Neural cell (in vitro differentiated cells): ENCODE data around the gene STX5. TPM values are rescaled to one million over a fixed set of nuclear protein-coding genes. Genes with fewer than 3 reads are reported as not detected.

Experiments used
- H2AFZ ChIP-seq: fragments of 200-600, 300-800 bp; sonication (generic), shearing (Covaris generic); 2 replicates; pipeline ENCODE4 v1.6.0; 2014; ENCODE audit warnings: low read depth, mild to moderate bottlenecking, antibody characterized with exemption, low read length, moderate library complexity
- H3F3A ChIP-seq: fragments of 200-600 bp; shearing (Covaris generic); 2 replicates; pipeline ENCODE4 v1.6.1; 2016; ENCODE audit warnings: mild to moderate bottlenecking, moderate library complexity, mixed read lengths, antibody characterized with exemption, low read length; ENCODE audit not compliant: insufficient read depth, poor library complexity, severe bottlenecking
- H3K27ac ChIP-seq: fragments of 200-600, 300-800 bp; sonication (generic), shearing (Covaris generic); 2 replicates; pipeline ENCODE4 v1.5.1; 2014; ENCODE audit warnings: mild to moderate bottlenecking, low read length, moderate library complexity
- H3K27me3 ChIP-seq: fragments of 300-800, 200-600 bp; sonication (generic), shearing (Covaris generic); 2 replicates; pipeline ENCODE4 v1.6.0; 2014; ENCODE audit warnings: mild to moderate bottlenecking, low read depth, low read length, moderate library complexity; ENCODE audit not compliant: insufficient read depth
- H3K36me3 ChIP-seq: fragments of 300-800, 200-600 bp; sonication (generic), shearing (Covaris generic); 2 replicates; pipeline ENCODE4 v1.5.1; 2014; ENCODE audit warnings: mild to moderate bottlenecking, antibody characterized with exemption, low read length, moderate library complexity; ENCODE audit not compliant: insufficient read depth
- H3K4me2 ChIP-seq: fragments of 300-800, 200-600 bp; sonication (generic), shearing (Covaris generic); 2 replicates; pipeline ENCODE4 v1.6.0; 2014; ENCODE audit warnings: mild to moderate bottlenecking, low read length
- H3K4me3 ChIP-seq: fragments of 300-800, 200-600 bp; sonication (generic), shearing (Covaris generic); 2 replicates; pipeline ENCODE4 v1.5.1; 2014; ENCODE audit warnings: mild to moderate bottlenecking, low read length, moderate library complexity
- H3K79me2 ChIP-seq: fragments of 200-600 bp; shearing (Covaris generic); replicated peaks from 2 replicates; pipeline ENCODE4 v1.6.0; 2014; ENCODE audit warnings: mild to moderate bottlenecking, low read length, moderate library complexity; ENCODE audit not compliant: insufficient read depth
- H3K9ac ChIP-seq: fragments of 300-800, 200-600 bp; sonication (generic), shearing (Covaris generic); 2 replicates; pipeline ENCODE4 v1.6.1; 2016; ENCODE audit warnings: mild to moderate bottlenecking, low read length, mixed read lengths
- H3K9me2 ChIP-seq: fragments of 200-600 bp; shearing (Covaris generic); 2 replicates; pipeline ENCODE4 v1.6.1; 2016; ENCODE audit warnings: mild to moderate bottlenecking, low read length, mixed read lengths; ENCODE audit not compliant: insufficient read depth
- H3K9me3 ChIP-seq: fragments of 200-600, 300-800 bp; sonication (generic), shearing (Covaris generic); 2 replicates; pipeline ENCODE4 v1.6.1; 2016; ENCODE audit warnings: mild to moderate bottlenecking, mixed run types, low read length, moderate library complexity, mixed read lengths
- H4K20me1 ChIP-seq: fragments of 200-600 bp; shearing (Covaris generic); 2 replicates; pipeline ENCODE4 v1.6.1; 2016; ENCODE audit warnings: mild to moderate bottlenecking, mixed run types; ENCODE audit not compliant: insufficient read depth
- CTCF ChIP-seq: fragments of 450-650 bp; IDR thresholded peaks from 2 replicates; pipeline ENCODE4 v1.5.1; 2014; ENCODE audit warnings: antibody characterized with exemption, mild to moderate bottlenecking, moderate library complexity; ENCODE audit not compliant: poor library complexity, severe bottlenecking
- EP300 ChIP-seq: fragments of 450-650 bp; conservative IDR thresholded peaks from 2 replicates; pipeline ENCODE4 v1.6.1; 2014; ENCODE audit warnings: antibody characterized with exemption, mild to moderate bottlenecking, moderate library complexity; ENCODE audit not compliant: poor library complexity, severe bottlenecking
- EZH2 ChIP-seq: fragments of 200-600, 300-800 bp; shearing (Covaris generic), sonication (generic); IDR thresholded peaks from 2 replicates; pipeline ENCODE4 v1.6.1; 2014; ENCODE audit warnings: antibody characterized with exemption, low read length, borderline replicate concordance, mild to moderate bottlenecking; ENCODE audit not compliant: insufficient read depth, poor library complexity, severe bottlenecking
- MXI1 ChIP-seq: fragments of 450-650 bp; conservative IDR thresholded peaks from 2 replicates; pipeline ENCODE4 v1.6.1; 2014; ENCODE audit warnings: antibody characterized with exemption, mild to moderate bottlenecking; ENCODE audit not compliant: poor library complexity, severe bottlenecking
- POLR2AphosphoS5 ChIP-seq: IDR thresholded peaks from 2 replicates; pipeline ENCODE4 v1.6.1; 2012
- RAD21 ChIP-seq: fragments of 450-650 bp; conservative IDR thresholded peaks from 2 replicates; pipeline ENCODE4 v1.6.1; 2014; ENCODE audit warnings: antibody characterized with exemption, mild to moderate bottlenecking, moderate library complexity
- SMC3 ChIP-seq: fragments of 450-650 bp; conservative IDR thresholded peaks from 2 replicates; pipeline ENCODE4 v1.6.1; 2014; ENCODE audit warnings: antibody characterized with exemption, mild to moderate bottlenecking, moderate library complexity; ENCODE audit not compliant: poor library complexity
- TAF1 ChIP-seq: IDR thresholded peaks from 2 replicates; pipeline ENCODE4 v1.6.1; 2012; ENCODE audit warnings: low read depth
- polyA plus RNA-seq: library from polyadenylated mRNA; depleted of rRNA; stranded (reverse); fragments of >200 nt; gene quantifications from 2 replicates; pipeline ENCODE4 v1.2.3, GENCODE V29; 2014
- TF ChIP-seq, protein P1 (sequence below): IDR thresholded peaks from 2 replicates; pipeline ENCODE4 v1.6.1; 2012; ENCODE audit warnings: borderline replicate concordance

Gene STX5
- polyA plus RNA-seq, 1 donor from 2014 or later, result 28.5 TPM

GRCh38 chr11:62805961-62806441 lies 25.9 kb downstream of the STX5 start:
- peak overlapping the region; percentile 89 for H3K27ac ChIP-seq
- H3K9ac ChIP-seq, result peak overlapping the region; percentile 84
- peaks cover 23% of the 10 kb centered on the region for H3K79me2 ChIP-seq
- no peaks in the 10 kb centered on the region for H3K36me3 ChIP-seq
- H4K20me1 ChIP-seq, result peaks cover 6% of the 10 kb centered on the region
- no peaks in the 10 kb centered on the region for H3K9me2 ChIP-seq
- H3F3A ChIP-seq, result no peaks in the 10 kb centered on the region
- H3K4me3 ChIP-seq, result peak overlapping the region; percentile 89
- H3K27me3 ChIP-seq, result no peaks in the 10 kb centered on the region
- no peaks in the 10 kb centered on the region for H3K9me3 ChIP-seq
- no peak for TF ChIP-seq EZH2
- TF ChIP-seq, protein P1, sequence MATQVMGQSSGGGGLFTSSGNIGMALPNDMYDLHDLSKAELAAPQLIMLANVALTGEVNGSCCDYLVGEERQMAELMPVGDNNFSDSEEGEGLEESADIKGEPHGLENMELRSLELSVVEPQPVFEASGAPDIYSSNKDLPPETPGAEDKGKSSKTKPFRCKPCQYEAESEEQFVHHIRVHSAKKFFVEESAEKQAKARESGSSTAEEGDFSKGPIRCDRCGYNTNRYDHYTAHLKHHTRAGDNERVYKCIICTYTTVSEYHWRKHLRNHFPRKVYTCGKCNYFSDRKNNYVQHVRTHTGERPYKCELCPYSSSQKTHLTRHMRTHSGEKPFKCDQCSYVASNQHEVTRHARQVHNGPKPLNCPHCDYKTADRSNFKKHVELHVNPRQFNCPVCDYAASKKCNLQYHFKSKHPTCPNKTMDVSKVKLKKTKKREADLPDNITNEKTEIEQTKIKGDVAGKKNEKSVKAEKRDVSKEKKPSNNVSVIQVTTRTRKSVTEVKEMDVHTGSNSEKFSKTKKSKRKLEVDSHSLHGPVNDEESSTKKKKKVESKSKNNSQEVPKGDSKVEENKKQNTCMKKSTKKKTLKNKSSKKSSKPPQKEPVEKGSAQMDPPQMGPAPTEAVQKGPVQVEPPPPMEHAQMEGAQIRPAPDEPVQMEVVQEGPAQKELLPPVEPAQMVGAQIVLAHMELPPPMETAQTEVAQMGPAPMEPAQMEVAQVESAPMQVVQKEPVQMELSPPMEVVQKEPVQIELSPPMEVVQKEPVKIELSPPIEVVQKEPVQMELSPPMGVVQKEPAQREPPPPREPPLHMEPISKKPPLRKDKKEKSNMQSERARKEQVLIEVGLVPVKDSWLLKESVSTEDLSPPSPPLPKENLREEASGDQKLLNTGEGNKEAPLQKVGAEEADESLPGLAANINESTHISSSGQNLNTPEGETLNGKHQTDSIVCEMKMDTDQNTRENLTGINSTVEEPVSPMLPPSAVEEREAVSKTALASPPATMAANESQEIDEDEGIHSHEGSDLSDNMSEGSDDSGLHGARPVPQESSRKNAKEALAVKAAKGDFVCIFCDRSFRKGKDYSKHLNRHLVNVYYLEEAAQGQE, result no peak
- no peak for TF ChIP-seq RAD21
- no peak for TF ChIP-seq TAF1
- no peak for TF ChIP-seq CTCF
- no peak for TF ChIP-seq MXI1
- TF ChIP-seq POLR2AphosphoS5, result no peak
- no peak for TF ChIP-seq SMC3
- no peak for TF ChIP-seq EP300
- peak overlapping the region; percentile 79 for H2AFZ ChIP-seq
- H3K4me2 ChIP-seq, result peak overlapping the region; percentile 98

- peak within 1 kb of the TSS; percentile 89 for H3K4me3 ChIP-seq
- TF ChIP-seq TAF1 (peak; percentile 96), CTCF (peak; percentile 63), EZH2 (no peak), SMC3 (peak; percentile 51), POLR2AphosphoS5 (peak; percentile 99), EP300 (peak; percentile 50), MXI1 (peak; percentile 92), RAD21 (peak; percentile 30)
- TF ChIP-seq, protein P1, result peak; percentile 77
- peaks cover 23% of the 10 kb centered on the region for H3K79me2 ChIP-seq
- peak within 1 kb of the TSS; percentile 98 for H3K4me2 ChIP-seq
- H3K9me2 ChIP-seq, result no peaks in the 10 kb centered on the region
- no peaks in the 10 kb centered on the region for H3F3A ChIP-seq
- peak within 1 kb of the TSS; percentile 79 for H2AFZ ChIP-seq
- no peaks in the 10 kb centered on the region for H3K36me3 ChIP-seq
- H3K9me3 ChIP-seq, result no peaks in the 10 kb centered on the region
- no peaks in the 10 kb centered on the region for H3K27me3 ChIP-seq
- H3K27ac ChIP-seq, result peak within 1 kb of the TSS; percentile 89
- H3K9ac ChIP-seq, result peak within 1 kb of the TSS; percentile 84
- H4K20me1 ChIP-seq, result peaks cover 6% of the 10 kb centered on the region
Observed at GRCh38 chr11:62805076-62805892, 26.6 kb downstream of the STX5 start, which contains the start of gene NXF1. Gene NXF1 (minus strand): TSS chr11:62805440. CDS start chr11:62805356, 84 bp downstream.
